ENCODE measurements around the gene EFEMP2.
"Not testable (repeated sequence)": the region's sequence is repeated elsewhere in the genome, so short reads cannot be mapped to it uniquely, and the experiment has no call there.

EFEMP2 gene

DNA sequence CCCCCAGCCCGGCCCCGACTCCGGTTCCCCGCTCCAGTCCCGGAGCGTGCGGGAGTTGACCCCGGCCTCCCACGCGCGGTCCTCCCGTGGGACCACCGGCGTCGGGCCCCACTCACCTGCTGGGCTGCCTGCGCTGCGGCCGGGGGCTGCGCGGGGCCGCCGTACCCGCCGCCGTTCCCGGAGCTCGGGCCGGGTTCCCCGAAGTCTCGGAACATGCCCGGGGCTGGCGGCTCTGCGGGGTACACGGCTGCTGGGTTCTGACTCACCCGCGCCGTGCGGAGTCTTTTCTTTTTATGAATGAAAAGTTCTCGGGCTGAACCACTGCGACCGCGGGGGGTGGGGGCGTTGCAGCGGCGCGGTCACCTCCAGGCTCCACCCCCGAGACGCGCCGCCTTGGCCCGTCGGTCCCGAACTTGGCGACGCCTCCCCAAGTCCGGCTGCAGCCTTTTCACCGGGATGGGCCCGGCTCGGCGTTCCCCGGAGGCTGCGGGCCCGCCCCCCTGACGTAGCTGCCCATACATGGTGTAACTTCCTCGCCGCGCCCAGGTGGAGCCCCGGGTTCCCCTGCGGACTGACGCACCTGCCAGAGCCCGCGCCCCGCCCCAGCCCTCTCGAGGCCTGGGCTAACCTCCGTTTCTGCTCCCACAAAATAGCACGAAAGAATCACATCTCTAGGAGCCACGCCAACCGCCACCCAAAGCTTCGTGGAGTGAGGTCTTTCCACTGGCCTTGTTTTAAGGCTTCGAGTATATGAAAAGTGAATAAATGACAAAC, 27.7 kb upstream of the EFEMP2 start, which contains the start of gene FOSL1:
FOSL1 (minus strand) TSS at position 264 of the 774 bp plus-strand sequence; CDS start at position 215, 49 bp downstream.
- peak; percentile 99 for DNase-seq (ENCODE audit: low spot score)

DNA sequence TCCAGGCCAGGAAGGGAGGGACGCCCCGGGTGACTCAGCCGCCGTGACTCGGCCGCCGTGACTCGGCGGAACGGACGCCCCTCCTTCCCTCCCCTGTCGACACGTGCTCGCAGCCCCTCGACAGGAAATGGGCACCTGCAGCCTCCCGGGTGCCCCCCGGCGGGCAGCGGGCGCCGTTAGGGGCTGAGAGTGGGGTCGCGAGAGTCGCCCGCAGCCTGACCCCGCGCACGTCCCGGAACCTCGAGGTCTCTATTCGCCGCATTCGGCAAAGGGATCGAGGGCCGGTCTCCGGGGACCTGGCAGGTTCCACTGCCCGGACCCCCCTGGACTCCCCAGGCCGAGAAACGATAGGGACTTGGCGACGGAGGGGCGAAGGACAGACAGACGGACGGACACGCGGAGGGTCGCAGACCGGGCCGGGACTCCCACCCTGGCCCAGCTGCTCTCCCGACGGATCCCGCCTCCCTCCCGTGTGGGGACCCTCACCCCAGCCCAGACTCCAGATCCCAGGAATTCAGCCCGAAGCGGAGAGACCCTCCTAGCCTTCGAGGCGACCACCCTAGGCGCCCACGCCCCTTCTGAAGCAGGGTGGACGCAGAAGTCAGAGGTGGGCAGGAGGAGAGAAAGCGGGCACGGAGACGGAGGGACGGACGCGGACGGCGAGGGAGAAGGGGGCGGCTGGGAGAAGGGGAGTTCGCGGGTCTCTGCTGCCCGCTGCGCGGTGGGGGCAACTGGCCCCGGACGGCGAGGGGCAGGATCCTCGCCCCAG, 26.9 kb upstream of the EFEMP2 start:
- DNase-seq (ENCODE audit: low spot score) = peak; percentile 92

DNA sequence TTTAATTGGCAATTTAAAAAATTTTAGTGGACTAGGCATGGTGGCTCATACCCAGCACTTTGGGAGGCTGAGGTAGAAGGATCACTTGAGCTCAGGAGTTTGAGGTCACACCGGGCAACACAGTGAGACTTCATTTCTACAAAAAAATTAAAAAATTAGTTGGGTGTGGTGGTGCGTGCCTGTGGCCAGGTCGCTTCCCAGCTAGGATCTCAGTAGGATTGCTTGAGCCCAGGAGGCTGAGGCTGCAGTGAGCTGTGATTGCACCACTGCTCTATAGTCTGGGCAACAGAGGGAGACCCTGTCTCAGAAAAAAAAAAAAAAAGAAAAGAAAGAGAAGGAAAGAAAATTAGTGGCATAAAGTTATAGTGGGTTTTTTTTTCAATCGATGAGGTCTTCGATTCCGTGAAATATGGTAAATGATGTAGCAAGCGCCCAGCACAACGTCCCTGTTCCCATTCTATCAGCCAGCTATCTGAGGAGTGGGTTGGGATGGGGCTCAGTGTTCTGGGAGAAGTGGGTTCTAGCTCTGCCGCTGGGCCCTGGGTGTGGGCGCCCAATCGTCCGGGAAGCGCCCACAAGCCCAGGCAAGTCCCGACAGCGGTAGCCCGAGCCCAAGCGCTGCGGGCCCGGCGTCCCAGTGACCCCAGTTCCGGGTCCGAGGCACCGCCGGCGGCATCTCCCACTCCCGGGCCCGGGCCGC, 26.2 kb upstream of the EFEMP2 start:
- no peak for DNase-seq (ENCODE audit: low spot score)

DNA sequence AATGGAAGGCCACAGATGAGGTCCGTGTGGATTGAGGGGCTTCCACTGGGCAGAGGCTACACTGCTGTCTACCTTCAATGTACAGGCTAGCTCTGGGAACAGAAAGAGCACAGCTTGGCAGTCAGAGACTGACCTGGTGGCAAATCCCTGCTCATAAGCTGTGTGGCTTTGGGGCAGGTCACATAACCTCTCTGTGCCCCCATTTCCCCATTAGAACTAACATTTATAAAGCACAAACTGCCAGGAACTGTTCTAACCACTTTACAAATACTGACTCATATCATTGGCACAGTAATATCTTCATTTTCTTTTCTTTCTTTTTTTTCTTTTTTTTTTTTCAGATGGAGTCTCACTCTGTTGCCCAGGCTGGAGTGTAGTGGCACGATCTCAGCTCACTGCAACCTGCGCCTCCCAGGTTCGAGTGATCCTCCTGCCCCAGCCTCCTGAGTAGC, 24.4 kb upstream of the EFEMP2 start:
- no peak for DNase-seq (ENCODE audit: low spot score)

DNA sequence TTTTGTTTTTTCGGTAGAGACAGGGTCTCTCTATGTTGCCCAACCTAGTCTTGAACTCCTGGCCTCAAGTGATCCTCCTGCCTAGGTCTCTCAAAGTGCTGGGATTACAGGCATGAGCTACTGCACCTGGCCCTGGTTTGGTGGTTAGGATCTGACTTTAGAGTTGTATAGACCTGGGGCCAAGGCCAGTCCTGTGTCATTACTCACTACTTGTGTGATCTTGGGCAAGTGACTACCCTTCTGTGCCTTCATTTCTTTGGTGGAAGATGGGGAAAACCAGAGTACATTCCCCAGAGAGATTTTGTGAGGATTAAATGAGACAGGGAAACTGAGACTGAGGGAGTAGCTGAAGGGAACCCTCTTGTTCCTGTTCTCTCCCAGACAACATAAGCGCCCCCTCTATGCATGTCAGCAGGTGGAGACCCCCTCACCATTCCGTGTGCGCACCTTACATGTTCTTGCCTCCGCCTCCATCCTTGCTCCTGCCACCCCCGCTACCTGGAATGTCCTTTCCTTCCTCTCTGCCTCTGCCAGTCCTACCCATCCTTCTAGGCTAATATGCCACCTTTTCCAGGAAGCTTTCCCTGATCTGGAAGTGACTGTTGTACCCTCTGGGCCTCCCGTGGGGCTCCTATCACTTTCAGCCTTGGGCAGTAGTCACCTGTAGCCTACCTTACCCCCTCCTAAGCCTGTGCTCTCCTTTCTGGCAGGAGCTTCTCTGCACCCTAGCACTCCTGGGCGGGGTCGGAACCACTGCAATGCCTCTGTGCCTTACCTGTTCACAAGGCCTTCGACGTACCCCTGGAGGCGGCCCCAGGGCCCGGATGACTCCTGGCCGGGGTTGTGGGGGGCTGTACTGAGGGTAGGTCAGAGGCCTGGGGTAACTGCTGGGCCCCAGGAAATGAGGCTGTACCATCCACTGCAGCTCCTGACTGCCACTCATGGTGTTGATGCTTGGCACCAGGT, 23.7 kb upstream of the EFEMP2 start:
- no peak for DNase-seq (ENCODE audit: low spot score)

DNA sequence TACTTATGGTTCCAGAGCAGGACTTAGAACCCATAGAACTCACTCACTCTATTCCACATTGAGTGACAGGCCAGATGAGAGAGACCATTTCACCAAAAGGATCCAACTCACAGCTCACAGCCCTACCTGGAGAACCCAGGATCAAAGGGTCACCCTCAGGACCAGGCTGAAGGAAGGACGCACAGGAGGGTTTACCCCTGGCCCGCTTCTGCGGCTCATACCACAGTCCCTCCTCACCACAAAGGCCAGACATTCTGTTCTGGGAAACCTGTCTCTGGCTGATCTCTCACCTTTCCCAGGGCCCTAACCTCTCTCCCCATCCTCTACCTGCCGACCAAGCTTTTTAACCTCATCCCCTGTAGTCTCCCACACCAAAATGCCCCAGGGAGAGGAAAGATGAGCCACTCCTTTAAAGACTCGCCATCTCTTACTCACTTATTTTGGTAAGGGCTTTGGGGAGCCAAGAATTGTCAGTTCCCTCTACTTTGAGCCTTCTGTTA, 22.9 kb upstream of the EFEMP2 start:
- no peak for DNase-seq (ENCODE audit: low spot score)

DNA sequence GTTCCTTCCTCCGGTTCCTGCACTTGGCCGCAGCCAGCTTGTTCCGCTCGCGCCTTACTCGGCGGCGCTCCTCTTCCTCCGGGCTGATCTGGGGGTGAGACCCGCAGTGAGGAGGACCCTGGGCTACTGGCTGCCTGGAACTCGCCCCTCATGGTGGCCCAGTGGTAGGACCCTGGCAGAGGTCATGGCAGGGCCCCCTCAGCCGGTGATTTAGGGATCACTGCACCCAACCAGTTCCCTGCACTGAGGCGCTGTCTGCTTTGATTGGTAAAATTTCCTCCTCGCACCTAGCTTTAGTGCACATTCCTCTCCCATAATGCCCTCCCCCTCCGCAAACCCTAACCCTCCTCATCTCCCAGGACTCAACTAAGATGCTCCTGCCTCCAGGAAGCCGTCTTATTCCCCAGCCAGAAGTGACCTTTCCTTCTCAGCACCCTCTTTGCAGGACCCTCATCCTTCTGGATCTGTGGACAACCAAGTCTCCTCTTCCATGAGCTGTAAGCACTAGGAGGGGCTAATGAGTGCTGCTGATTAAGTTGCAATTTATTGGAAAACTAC, 21.5 kb upstream of the EFEMP2 start:
- DNase-seq (ENCODE audit: low spot score) = no peak

DNA sequence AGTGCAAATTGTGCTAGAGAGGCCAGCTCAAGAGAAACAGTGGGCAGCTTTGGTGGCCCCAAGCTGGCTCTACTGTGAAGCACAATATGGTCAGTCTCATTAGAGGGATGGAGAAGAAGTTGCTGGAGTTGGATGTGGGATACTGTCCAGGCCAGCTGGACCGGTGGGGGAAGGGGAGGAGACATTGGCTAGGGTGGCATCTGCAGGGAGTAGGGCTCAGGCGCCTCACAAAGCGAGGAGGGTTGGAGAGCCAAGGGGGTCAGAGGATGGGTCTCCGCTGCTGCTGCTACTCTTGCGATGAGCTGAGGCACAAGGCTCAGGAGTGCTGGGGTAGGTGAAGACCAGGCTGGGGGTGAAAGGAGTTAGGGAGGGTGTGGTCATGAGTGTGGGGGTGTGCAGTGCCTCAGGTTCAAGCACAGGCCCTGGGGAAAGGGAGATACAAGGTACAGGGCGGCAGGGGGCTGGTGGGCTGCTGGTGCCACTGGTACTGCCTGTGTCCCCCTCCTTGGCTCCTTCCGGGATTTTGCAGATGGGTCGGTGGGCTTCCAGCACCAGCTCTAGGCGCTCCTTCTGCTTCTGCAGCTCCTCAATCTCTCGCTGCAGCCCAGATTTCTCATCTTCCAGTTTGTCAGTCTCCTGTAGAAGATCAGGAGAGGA, 20.2 kb upstream of the EFEMP2 start:
- DNase-seq (ENCODE audit: low spot score) = no peak

DNA sequence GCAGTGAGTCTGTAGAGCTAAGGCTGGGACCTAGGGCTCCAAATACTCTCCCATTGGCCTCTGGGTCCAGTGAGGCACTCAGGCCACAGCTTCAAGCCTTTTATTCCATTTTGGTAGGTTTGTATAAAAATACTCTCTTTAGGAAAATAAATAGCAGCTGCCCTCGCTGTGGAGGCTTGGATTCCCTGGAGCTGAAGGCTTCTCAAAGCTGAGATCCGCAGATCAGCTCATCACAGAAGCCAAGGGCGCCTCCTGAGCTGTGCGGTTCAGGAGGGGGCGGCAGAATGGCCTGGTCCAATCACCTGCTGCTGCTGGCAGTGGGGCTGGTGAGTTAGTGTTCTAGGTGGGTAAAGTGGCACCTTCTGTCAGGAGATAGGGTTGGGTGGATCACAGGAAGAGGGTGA, 19.5 kb upstream of the EFEMP2 start:
- not testable (repeated sequence) for DNase-seq (ENCODE audit: low spot score)

DNA sequence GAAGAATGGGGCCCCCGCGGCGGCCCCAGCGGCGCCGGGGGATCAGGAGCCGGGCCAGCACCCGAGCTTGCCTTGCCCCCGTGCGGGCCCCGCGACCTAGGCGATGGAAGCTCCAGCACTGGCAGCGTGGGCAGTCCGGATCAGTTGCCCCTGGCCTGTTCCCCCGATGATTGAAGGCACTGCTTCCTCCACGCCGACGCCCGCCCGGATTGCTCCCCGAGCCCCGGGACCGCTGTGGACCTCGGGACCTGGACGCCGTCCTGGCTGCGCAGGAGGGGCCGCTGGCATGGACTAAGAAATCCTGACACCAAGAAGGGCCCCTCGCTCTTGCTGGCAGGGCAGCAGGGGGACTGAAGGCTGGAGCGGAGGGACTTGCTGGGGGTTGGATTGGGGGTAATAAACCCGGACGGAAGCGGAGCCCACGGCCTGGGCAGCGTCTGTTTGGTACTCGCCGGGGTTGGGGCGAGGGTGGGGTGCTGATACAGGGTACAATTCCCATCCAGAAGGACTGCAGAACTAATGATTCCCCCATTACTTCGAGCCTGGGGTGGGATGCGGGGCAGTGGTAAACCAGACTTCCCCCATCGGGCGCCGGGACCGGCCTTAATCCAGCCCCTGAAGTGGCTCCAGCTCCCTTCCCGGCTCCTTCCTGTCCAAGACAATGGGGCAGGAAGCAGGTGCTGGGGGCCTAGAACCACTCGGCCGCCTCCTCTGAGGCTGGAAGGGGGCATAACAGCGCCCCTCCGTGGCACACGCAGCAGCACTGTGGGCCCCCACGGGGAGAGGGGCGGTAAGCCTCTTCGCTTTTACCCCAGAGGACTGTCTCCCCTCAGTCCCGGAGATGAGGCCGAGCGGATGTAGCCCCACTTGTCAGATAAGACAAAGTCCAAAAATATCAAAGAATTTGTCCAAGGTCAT, 18.9 kb upstream of the EFEMP2 start:
- DNase-seq (ENCODE audit: low spot score) = no peak

DNA sequence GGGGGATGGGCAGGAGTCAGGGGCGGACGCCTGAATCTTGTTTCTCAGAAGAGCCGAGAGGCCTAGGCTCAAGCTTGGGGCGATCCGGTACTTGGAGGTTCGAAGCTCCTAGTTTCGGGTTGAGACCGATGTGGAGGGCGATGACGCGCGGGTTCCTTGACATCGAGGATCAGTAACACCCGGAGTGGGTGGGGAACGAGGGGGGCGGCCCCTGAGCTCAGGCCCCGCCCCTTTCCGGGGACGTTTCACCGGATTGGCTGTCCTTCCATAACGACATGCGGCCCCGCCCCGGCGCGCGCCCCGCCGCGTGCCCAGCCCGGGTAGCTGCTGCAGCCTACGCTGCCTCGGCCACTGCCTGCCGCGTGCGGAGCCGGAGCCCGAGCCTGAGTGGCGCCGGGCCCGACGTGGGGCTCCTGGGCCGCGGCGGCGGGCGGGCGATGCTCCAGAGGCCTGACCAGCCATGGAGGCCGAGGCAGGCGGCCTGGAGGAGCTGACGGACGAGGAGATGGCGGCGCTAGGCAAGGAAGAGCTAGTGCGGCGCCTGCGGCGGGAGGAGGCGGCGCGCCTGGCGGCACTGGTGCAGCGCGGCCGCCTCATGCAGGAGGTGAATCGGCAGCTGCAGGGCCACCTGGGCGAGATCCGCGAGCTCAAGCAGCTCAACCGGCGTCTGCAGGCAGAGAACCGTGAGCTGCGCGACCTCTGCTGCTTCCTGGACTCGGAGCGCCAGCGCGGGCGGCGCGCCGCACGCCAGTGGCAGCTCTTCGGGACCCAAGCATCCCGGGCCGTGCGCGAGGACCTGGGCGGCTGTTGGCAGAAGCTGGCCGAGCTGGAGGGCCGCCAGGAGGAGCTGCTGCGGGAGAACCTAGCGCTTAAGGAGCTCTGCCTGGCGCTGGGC, 18.0 kb upstream of the EFEMP2 start, which contains the start of gene CCDC85B:
CCDC85B (plus strand) TSS at position 350 of the 895 bp plus-strand sequence; CDS start at position 461, 111 bp downstream.
- peak; percentile 96 for DNase-seq (ENCODE audit: low spot score)

DNA sequence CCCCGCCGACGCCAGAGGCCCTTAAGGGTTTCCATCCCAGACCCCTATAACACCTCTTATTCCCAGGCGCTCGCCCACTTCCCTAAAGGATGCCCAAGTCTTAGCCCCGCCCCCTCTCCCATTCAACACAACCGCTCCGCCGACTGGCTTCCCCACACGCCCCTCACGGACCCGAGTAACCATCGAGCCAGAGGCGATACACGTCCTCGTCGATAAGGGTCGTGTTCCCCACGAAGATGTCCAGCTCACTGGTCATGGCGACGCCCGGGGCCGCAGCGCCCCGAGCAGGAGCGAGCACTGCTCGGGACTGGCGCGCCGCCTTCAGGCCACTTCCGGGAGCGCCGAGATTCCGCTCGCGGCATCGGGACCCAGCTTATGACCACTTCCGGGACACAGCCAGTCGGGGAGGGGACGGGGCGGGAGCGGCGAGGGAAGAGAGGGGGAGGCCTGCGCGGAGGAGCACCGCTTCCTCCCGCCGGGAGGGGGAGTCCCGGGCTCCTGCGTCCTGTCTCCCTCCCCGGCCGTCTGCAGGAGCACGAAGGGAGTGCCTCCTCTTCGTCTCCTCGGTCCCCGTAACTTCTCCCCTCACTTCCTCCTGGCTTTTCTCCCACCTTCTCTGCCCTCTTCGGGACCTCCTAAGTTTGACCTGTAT, 15.7 kb upstream of the EFEMP2 start, which contains the start of gene FIBP:
FIBP (minus strand) TSS at position 309 of the 652 bp plus-strand sequence; CDS start at position 256, 53 bp downstream.
- DNase-seq (ENCODE audit: low spot score) = peak; percentile 97

DNA sequence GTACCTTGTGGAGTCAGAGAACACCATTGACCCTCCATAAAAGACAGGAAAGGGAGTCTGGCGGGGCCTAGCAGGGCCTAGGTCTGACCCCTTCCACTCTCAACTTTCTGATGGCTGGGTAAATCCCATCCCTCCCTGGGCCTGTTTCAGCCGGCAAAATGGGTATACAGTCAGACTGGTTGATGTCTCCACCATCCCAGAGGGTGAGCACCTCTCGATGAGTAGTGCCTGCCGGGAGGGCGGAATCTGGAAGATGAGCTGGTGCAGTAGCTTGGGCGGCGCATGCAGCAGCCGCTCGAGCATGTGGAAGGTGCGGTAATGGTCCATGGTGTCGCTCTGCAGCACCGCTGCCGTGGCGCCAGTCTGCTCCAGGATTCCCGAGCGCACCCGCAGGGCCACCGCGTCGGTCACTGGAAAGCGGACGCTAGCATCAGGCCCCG, 15.1 kb upstream of the EFEMP2 start:
- peak; percentile 73 for DNase-seq (ENCODE audit: low spot score)

DNA sequence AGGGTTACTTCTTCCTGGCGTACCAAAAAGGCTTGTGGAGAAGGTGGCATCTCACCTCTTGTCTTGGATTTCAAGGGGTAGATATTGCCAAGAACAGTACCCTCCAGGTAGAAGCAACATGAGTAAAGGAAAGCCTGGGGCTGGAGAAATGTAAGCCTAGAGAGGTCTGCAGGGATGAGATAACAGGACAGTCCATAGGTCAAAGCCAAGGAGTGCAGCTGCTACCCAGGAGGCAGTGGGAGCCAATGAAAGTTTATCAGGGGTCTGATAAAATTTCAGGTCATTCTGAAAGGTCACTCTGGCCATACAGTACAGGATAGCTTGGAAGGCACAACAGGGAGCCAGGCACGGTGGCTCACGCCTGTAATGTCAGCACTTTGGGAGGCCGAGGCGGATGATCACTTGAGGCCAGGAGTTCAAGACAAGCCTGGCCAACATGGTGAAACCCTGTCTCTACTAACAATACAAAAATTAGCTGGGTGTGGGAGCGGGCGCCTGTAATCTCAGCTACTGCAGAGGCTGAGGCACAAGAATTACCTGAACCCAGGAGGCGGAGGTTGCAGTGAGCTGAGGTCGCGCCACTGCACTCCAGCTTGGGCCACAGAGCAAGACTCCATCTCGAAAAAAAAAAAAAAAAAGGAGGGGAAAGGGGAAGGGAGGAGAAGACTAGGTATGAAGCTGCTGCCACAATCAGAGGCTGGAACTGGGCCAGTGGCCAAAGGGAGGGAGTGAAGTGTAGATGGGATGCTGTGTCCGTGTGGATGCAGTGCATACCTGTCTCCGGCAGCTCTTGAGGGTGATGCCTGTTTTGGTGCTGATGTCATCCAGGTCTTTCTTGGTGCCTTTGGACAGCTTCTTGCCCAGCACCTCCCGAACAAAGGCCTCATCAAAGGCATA, 14.5 kb upstream of the EFEMP2 start:
- DNase-seq (ENCODE audit: low spot score) = no peak

DNA sequence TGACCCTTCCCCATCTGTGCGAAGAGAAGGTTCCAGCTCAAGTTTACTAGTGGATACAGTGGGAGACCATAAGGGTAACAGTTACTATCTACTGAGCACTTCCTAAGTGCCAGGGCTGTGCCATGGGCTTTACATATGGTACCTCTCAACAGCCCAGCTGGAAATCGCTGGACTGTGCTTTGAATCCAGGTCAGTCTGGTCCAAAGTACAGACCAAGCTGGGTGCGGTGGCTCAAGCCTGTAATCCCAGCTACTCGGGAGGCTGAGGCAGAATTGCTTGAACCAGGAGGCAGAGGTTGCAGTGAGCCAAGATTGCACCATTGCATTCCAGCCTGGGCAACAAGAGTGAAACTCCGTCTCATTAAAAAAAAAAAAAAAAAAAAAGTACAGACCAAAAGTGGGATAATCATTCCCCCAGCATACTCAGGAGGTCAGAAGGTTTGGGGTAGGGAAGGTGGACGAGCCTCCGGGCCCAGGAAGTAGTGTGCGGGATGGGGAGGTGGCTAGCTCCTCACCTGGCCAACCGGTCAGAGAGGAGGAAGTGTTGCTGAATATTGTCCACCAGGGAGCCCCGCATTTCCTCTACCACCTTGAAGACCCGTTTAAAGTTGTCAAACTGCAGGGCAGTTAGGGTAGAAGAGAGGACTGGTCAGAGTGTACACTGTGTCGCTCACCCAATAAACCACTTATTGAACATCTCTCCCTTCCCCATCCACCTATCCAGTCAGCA, 13.4 kb upstream of the EFEMP2 start:
- DNase-seq (ENCODE audit: low spot score) = no peak

DNA sequence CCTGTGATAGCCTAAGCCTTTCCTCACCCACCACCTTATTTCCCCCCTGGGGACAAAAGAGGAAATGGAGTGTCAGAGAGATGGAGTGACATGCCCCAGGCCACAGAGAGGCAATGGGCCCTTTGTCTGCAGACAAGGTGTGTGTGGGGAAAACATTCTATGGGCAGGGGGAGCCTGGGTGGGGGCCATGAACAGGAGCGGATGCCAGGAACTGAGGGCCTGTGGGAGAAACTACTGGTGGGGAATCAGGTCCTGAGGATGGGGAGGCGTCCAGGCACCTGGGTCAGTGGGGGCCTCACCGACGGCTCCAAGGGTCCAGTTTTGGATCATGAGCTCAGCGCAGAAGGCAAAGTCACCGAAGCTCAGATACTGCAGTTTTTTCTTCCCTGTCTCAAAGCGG, 12.6 kb upstream of the EFEMP2 start:
- DNase-seq (ENCODE audit: low spot score) = no peak
